Measurements from ENCODE around the gene NEUROG1.

DNA sequence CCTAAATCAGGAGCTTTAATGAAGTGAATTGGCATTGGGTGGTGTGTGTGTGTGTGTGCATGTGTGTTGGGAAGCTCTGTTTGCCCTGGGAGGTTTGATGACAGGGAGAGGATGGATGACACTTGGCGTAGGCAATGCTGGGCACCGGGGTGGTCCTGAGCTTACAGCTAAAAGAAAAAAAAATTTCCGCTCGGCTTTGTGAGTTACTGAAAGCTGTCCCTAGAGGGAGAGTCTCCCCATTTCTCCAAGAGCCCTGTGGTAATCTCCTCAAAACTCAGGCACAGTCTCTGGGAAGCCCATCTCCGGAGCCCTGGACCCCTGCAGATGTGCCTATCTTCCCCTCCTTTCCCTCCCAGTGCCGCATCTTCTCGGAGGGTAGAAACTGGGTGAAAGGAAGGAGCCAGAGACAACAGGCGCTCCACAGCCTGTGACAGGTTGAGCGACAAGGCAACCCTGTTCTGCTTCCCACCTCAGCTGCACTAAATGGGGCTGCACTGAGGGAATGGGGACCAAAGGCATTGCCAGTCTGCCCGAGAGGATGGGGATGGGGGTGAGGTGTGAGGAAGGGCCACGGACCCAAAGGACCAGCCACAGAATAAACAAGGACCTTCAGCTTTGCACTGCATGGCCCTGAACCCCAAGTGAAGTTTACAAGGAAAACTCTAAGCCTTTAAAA is 47.8 kb downstream of the NEUROG1 start:
- TF ChIP-seq, protein P1, sequence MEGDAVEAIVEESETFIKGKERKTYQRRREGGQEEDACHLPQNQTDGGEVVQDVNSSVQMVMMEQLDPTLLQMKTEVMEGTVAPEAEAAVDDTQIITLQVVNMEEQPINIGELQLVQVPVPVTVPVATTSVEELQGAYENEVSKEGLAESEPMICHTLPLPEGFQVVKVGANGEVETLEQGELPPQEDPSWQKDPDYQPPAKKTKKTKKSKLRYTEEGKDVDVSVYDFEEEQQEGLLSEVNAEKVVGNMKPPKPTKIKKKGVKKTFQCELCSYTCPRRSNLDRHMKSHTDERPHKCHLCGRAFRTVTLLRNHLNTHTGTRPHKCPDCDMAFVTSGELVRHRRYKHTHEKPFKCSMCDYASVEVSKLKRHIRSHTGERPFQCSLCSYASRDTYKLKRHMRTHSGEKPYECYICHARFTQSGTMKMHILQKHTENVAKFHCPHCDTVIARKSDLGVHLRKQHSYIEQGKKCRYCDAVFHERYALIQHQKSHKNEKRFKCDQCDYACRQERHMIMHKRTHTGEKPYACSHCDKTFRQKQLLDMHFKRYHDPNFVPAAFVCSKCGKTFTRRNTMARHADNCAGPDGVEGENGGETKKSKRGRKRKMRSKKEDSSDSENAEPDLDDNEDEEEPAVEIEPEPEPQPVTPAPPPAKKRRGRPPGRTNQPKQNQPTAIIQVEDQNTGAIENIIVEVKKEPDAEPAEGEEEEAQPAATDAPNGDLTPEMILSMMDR (conservative IDR thresholded peaks at IDR 0.05; ENCODE audit: low read length) = no peak
- TF ChIP-seq EZH2phosphoT487 (IDR thresholded peaks at IDR 0.05; ENCODE audit: borderline replicate concordance) = no peak

Data from Loucy (cell line).